NCI-H2107 (cell line): Measurements from ENCODE around the gene TAS2R60.
"Not testable (repeated sequence)": the region's sequence is repeated elsewhere in the genome, so short reads cannot be mapped to it uniquely, and the experiment has no call there.

Experiments
- DNase-seq: peaks from one replicate; lab custom pipeline; 2025; lab: John Stamatoyannopoulos, UW

The TAS2R60 gene

GRCh38 chr7:143444063-143444782 lies 970 bp downstream of the TAS2R60 start:
- no peak for DNase-seq

GRCh38 chr7:143444785-143445184 lies 1.5 kb downstream of the TAS2R60 start:
- DNase-seq = no peak

- no peak for DNase-seq
Observed at GRCh38 chr7:143447466-143447865, 4.2 kb downstream of the TAS2R60 start.

- DNase-seq = no peak
Observed at GRCh38 chr7:143448429-143448828, 5.2 kb downstream of the TAS2R60 start.

- no peak for DNase-seq
Observed at GRCh38 chr7:143449793-143450192, 6.5 kb downstream of the TAS2R60 start.

- no peak for DNase-seq
Observed at GRCh38 chr7:143451122-143451521, 7.9 kb downstream of the TAS2R60 start.

GRCh38 chr7:143451746-143452145 lies 8.5 kb downstream of the TAS2R60 start:
- DNase-seq = no peak

- no peak for DNase-seq
Observed at GRCh38 chr7:143452495-143452894, 9.2 kb downstream of the TAS2R60 start.

GRCh38 chr7:143454091-143454680 lies 10.9 kb downstream of the TAS2R60 start:
- DNase-seq = no peak

- DNase-seq = no peak
Observed at GRCh38 chr7:143455491-143455890, 12.2 kb downstream of the TAS2R60 start.

GRCh38 chr7:143455942-143456341 lies 12.7 kb downstream of the TAS2R60 start:
- no peak for DNase-seq

- DNase-seq = no peak
Observed at GRCh38 chr7:143456992-143457793, 13.9 kb downstream of the TAS2R60 start.

- no peak for DNase-seq
Observed at GRCh38 chr7:143458263-143458662, 15.0 kb downstream of the TAS2R60 start.

GRCh38 chr7:143458681-143459080 lies 15.4 kb downstream of the TAS2R60 start:
- no peak for DNase-seq

GRCh38 chr7:143459359-143459758 lies 16.1 kb downstream of the TAS2R60 start:
- DNase-seq = no peak

GRCh38 chr7:143460271-143460979 lies 17.2 kb downstream of the TAS2R60 start:
- no peak for DNase-seq

GRCh38 chr7:143462045-143462444 lies 18.8 kb downstream of the TAS2R60 start:
- DNase-seq = no peak

GRCh38 chr7:143463556-143463955 lies 20.3 kb downstream of the TAS2R60 start:
- DNase-seq = no peak

- DNase-seq = no peak
Observed at GRCh38 chr7:143463957-143464356, 20.7 kb downstream of the TAS2R60 start.

- no peak for DNase-seq
Observed at GRCh38 chr7:143467724-143468123, 24.5 kb downstream of the TAS2R60 start.

- not testable (repeated sequence) for DNase-seq
Observed at GRCh38 chr7:143472071-143472689, 28.9 kb downstream of the TAS2R60 start.
